HG03097 (cell line): ENCODE measurements around the gene NR1H2.
A peak's percentile ranks its signal among the peaks of the same experiment; 100 is the strongest.
"Not testable (repeated sequence)": the region's sequence is repeated elsewhere in the genome, so short reads cannot be mapped to it uniquely, and the experiment has no call there.

Source experiments
- ATAC-seq: cut with Tn5 transposase; IDR thresholded peaks from one replicate; pipeline ENCODE4 v1.9.1; 2021; ENCODE audit not compliant: unreplicated experiment, low FRiP score

The NR1H2 gene

GRCh38 chr19:50344661-50345318 is 31.5 kb upstream of the NR1H2 start:
- peak; percentile 49 for ATAC-seq

DNA sequence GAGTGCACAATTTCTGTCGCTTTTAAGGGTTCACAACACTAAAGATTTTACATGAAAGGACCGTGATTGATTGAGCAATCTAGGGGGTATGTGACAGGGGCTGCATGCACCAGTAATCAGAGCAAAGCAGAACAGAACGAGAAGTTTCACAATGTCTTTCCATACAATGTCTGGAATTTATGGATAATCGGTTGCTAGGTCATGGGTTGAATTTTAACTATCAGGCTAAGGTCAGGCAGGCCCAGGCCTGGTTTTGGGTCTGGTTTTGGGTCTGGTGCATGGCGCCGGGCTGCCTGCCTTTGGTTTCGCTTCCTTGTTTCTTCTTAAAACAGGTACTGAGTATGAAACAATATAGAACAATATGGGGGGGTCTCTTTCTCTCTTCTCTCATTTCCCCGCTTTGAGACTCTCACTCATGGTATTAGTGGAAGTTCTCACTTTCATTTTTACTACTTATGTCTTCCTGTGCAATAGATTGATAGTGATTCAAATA is 29.1 kb upstream of the NR1H2 start:
- not testable (repeated sequence) for ATAC-seq

GRCh38 chr19:50349277-50350057 is 26.8 kb upstream of the NR1H2 start:
- ATAC-seq, result no peak

GRCh38 chr19:50352242-50352641 is 24.0 kb upstream of the NR1H2 start:
- no peak for ATAC-seq

DNA sequence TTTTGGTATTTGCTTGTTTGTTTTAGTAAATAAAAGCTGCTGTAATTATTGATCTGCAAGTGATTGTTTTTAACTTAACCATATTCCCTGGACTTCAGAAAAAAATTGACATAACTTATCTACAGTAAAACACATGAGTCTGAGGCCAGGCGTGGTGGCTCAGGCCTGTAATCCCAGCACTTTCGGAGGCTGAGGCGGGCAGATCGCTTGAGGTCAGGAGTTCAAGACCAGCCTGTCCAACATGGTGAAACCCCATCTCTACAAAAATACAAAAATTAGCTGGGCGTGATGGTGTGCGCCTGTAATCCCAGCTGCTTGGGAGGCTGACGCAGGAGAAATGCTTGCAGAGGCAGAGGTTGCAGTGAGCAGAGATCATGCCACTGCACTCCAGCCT is 22.8 kb upstream of the NR1H2 start:
- ATAC-seq, result not testable (repeated sequence)

DNA sequence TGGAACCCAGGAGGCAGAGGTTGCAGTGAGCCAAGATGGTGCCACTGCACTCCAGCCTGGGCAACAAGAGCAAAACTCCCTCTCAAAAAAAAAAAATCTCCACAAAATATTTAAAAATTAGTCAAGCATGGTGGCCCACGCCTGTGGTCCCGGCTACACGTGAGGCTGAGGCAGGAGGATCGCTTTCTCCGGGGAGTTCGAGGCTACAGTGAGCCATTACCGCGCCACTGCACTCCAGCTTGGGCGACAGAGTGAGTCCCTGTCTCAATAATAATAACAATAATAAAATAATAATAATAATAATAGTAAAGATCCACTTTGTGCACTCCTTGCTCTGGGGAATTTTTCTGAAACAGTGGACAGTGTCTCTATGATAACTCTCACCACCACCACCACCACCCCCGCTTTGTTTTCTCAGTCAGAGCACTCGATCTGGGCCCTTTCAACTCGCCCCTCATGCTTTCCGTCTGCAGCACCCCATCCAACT is 19.5 kb upstream of the NR1H2 start:
- ATAC-seq, result no peak

- ATAC-seq, result peak; percentile 49
Measured at GRCh38 chr19:50357178-50358100, 18.8 kb upstream of the NR1H2 start.

DNA sequence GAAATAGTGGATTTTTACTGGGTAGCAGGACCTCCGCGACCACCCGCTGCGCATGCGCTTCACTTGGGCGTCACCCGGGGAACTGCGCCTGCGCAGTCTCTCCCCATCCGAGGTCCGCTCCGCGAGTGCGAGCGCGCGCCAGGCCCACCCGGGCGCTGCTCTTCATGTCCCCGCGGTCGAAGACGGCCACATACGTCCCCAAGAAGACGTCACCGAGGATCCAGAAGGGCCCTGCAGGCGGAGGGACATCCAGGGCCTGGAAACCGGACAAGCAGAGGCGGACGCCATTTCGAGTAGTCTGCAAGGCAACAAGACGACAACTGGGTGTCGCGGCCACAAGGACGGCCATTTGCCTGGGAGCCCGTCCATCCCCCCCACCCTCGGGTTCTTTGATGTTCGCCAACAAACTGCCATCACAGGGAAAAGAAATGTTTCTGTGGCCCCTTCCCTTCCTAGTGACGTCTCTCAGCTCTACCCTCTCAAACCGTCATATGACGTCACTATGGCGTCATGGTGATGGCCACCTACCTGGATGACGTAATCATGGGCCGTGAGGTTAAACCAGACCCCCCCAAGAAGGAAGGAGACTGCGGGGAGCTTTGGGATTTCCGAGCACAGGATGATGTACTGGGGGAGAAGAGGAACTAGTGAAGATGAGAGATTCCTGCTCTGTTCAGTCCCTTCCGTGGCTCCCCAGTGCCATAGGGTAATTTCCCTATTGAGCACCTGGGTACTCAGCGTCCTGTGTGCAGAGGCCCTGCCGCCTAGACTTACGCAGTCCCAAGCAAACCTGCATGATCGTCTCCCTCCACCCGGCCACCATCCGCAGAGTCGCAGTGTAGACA is 17.6 kb upstream of the NR1H2 start:
- ATAC-seq, result peak; percentile 47

DNA sequence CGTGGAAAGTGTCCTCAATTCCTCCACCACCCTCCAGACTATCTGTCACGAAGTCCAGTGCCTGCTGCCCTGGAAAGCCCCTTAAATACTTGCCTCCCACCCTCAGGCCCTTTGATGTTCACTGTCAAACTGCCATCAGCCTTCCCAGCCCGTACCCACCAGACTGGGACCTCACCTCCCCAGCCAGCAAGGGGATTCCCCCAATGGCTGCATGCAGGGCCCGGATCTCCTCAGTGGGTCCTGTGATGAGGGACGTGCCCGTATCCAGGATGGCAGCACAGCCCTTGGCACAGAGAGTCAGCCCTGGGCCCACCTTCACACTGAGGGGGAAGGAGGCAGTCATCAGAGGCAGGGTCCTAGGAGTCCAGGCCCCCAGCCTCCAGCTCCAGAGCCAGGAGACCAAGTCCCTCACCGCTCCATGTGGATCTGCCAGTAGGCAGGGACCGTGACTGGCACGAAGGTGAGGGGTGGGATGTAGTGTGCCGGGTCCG is 16.9 kb upstream of the NR1H2 start:
- ATAC-seq, result no peak

DNA sequence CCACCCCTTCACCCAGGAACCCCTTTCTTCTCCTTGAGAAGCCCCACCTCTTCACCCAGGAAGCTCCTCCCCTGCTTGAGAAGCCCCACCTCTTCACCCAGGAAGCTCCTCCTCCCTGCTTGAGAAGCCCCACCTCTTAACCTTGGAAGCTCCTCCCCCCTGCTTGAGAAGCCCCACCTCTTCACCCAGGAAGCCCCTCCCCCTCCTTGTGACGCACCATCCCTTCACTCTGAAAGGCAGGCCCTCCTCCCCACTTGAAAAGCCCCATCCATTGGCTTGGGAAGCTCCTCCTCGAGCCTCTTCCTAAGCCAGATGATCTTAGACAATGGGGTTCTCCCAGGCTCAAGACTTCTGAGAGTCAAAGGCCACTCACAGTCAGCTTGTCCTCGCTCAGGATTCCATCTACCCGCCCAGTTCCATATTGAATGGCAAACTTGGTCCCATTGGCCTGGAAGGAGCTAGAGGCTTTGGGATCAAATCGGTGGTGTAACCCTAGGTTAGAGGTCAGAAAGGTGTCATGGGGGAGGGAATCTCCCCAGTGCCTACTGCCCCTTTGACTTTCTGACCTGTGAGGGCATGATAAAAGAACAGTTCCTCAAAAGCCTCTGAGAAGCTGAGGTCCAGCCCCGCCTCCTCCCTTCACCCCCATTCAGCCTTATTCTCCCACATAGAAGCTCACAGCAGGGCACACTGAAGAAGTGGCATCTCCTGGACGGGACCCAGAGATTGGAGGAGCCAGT is 14.8 kb upstream of the NR1H2 start:
- ATAC-seq, result no peak

- ATAC-seq, result no peak
Measured at GRCh38 chr19:50362030-50362412, 14.2 kb upstream of the NR1H2 start.

GRCh38 chr19:50362656-50363424 is 13.4 kb upstream of the NR1H2 start:
- no peak for ATAC-seq

- ATAC-seq, result no peak
Measured at GRCh38 chr19:50365434-50366306, 10.6 kb upstream of the NR1H2 start, which contains the start of gene NAPSA. TSS of gene NAPSA (minus strand) at chr19:50365639. CDS start at chr19:50365621, 18 bp downstream.

DNA sequence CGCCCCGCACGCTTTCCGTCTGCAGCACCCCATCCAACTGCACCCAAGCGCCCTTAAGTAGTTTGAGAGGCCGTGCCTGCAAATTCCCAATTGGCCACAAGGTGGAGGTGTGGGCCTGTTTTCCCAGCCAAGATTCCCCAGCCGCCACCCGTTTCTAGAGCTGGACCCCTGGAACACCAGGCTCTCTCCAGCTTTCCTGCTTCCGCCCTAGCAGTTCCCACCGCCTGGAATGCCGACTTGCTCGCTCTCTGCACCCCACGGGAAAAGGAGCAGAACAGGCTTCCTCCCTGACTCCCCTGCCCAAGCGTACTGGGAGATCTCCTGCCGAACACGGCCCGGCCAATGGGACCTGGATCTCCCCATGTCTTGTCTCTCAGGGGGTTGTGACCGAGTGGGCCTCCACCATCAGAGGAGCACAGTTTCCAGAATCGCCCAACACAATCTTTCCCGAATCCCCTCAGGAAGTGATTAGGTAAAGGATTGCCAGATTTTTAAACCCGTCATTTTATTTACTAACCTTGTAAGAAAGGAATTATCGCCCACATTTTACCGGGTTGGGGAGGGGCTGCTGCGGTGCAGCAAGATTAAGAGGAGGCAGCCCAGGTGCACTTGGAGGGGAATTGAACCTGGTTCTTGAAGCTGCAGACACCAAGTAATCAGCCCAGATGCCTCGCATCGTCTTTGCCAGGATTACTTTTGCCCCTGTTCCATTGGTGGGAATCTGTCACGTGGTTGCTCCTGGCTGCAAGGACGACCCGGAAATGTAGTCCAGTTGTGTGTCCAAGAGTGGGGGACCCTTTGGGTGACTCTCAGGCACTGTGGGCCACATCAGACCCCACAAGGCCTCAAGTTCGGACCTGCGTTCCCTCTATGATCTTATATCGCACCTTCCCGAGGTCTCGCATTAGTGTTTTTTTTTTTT is 7.3 kb upstream of the NR1H2 start:
- ATAC-seq, result peak; percentile 54

- ATAC-seq, result no peak
Measured at GRCh38 chr19:50371914-50372475, 4.3 kb upstream of the NR1H2 start.

DNA sequence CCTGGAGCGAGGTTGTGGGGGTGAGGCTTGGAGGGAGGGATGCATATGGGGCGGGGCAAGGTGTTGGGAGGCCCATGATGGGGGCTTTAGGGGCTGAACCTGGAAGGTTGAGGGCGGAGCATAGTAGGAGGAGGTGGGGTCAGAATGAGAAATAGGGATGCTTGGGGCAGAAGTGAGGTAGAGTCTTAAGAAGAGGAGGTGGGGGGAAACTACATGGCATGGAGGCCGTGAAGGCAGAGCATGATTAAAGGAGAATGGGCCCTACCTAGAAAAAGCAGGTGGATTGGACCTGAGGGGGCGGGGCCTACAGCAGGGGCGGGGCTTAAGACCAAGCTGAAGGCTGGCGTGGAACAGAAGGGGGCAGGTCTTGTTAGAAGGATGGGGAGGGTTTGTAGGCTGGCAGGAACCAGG is 799 bp downstream of the NR1H2 start:
- no peak for ATAC-seq
